Liver (tissue), 3 donors: ENCODE measurements around the gene MAD2L1BP.

ENCODE experiments used
- FOXA1 ChIP-seq: IDR thresholded peaks from 2 replicates; pipeline ENCODE4 v1.6.1; 2016; ENCODE audit warnings: antibody characterized with exemption
- GABPA ChIP-seq, 2 donors: IDR thresholded peaks in 1 of 2; conservative IDR thresholded peaks in 1 of 2; 2 replicates each; pipeline ENCODE4 v1.6.1; 2016; ENCODE audit warnings: antibody characterized with exemption in 2 of 2, mild to moderate bottlenecking in 1 of 2, moderate library complexity in 1 of 2
- HNF4A ChIP-seq, 2 donors: conservative IDR thresholded peaks; 2 replicates each; pipeline ENCODE4 v1.6.1; 2016; ENCODE audit warnings: antibody characterized with exemption in 2 of 2, mild to moderate bottlenecking in 2 of 2
- NR2F2 ChIP-seq: IDR thresholded peaks from 2 replicates; pipeline ENCODE4 v1.6.1; 2016; ENCODE audit warnings: antibody characterized with exemption
- RAD21 ChIP-seq, 2 donors: IDR thresholded peaks; 2 replicates each; pipeline ENCODE4 v1.6.1; 2016; ENCODE audit warnings: antibody characterized with exemption in 2 of 2, mild to moderate bottlenecking in 2 of 2
- SP1 ChIP-seq: IDR thresholded peaks from 2 replicates; pipeline ENCODE4 v1.6.1; 2018; ENCODE audit warnings: antibody characterized with exemption, mild to moderate bottlenecking
- TAF1 ChIP-seq: conservative IDR thresholded peaks from 2 replicates; pipeline ENCODE4 v1.6.1; 2016; ENCODE audit warnings: antibody characterized with exemption, mild to moderate bottlenecking
- YY1 ChIP-seq: IDR thresholded peaks from 2 replicates; pipeline ENCODE4 v1.6.1; 2016; ENCODE audit warnings: antibody characterized with exemption, mild to moderate bottlenecking
- TF ChIP-seq, protein P1 (sequence below): fragments of 150-350 bp; IDR thresholded peaks from 2 replicates; pipeline ENCODE4 v1.5.1; 2017; ENCODE audit warnings: improper control_type of control experiment, low read depth, low read length; ENCODE audit not compliant: missing input control
- TF ChIP-seq, protein P2 (sequence below): IDR thresholded peaks from 2 replicates; pipeline ENCODE4 v1.6.1; 2016; ENCODE audit warnings: antibody characterized with exemption
- TF ChIP-seq, protein P3 (sequence below): IDR thresholded peaks from 2 replicates; pipeline ENCODE4 v1.6.1; 2016; ENCODE audit warnings: antibody characterized with exemption, mild to moderate bottlenecking
- donor health status: healthy.
- donor health status: healthy.

DNA sequence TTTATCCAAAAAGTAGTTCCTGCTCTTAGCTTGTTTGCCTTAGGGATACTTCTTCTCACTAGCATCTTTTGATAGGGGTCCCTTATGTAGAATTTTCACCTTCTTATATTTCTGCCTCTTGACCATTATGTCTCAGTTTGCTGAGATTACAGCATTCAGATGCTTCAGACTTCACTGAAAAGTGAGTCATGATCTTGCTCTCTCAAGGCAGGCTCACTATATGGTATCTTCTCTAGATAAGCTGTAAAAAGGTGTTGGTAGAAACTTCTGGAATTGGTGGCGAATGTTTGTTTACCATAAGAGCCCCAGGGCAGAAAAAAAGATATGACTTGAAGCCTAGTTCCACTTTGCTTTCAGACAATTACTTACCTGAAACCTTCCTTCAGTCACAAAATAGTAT is 26.2 kb upstream of the MAD2L1BP start:
- TF ChIP-seq, protein P1, sequence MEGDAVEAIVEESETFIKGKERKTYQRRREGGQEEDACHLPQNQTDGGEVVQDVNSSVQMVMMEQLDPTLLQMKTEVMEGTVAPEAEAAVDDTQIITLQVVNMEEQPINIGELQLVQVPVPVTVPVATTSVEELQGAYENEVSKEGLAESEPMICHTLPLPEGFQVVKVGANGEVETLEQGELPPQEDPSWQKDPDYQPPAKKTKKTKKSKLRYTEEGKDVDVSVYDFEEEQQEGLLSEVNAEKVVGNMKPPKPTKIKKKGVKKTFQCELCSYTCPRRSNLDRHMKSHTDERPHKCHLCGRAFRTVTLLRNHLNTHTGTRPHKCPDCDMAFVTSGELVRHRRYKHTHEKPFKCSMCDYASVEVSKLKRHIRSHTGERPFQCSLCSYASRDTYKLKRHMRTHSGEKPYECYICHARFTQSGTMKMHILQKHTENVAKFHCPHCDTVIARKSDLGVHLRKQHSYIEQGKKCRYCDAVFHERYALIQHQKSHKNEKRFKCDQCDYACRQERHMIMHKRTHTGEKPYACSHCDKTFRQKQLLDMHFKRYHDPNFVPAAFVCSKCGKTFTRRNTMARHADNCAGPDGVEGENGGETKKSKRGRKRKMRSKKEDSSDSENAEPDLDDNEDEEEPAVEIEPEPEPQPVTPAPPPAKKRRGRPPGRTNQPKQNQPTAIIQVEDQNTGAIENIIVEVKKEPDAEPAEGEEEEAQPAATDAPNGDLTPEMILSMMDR: no peak
- TF ChIP-seq, protein P2, sequence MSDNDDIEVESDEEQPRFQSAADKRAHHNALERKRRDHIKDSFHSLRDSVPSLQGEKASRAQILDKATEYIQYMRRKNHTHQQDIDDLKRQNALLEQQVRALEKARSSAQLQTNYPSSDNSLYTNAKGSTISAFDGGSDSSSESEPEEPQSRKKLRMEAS: no peak
- no peak for TF ChIP-seq TAF1
- TF ChIP-seq, protein P3, sequence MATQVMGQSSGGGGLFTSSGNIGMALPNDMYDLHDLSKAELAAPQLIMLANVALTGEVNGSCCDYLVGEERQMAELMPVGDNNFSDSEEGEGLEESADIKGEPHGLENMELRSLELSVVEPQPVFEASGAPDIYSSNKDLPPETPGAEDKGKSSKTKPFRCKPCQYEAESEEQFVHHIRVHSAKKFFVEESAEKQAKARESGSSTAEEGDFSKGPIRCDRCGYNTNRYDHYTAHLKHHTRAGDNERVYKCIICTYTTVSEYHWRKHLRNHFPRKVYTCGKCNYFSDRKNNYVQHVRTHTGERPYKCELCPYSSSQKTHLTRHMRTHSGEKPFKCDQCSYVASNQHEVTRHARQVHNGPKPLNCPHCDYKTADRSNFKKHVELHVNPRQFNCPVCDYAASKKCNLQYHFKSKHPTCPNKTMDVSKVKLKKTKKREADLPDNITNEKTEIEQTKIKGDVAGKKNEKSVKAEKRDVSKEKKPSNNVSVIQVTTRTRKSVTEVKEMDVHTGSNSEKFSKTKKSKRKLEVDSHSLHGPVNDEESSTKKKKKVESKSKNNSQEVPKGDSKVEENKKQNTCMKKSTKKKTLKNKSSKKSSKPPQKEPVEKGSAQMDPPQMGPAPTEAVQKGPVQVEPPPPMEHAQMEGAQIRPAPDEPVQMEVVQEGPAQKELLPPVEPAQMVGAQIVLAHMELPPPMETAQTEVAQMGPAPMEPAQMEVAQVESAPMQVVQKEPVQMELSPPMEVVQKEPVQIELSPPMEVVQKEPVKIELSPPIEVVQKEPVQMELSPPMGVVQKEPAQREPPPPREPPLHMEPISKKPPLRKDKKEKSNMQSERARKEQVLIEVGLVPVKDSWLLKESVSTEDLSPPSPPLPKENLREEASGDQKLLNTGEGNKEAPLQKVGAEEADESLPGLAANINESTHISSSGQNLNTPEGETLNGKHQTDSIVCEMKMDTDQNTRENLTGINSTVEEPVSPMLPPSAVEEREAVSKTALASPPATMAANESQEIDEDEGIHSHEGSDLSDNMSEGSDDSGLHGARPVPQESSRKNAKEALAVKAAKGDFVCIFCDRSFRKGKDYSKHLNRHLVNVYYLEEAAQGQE: no peak
- no peak for TF ChIP-seq GABPA (IDR thresholded peaks at IDR 0.05 in 1 of 2, conservative IDR thresholded peaks at IDR 0.05 in 1 of 2)
- no peak for TF ChIP-seq RAD21 (IDR thresholded peaks at IDR 0.05)
- TF ChIP-seq FOXA1: no peak
- TF ChIP-seq NR2F2: no peak
- no peak for TF ChIP-seq HNF4A (conservative IDR thresholded peaks at IDR 0.05)
- TF ChIP-seq YY1: no peak
- TF ChIP-seq SP1: no peak
